Liver (tissue), 3 donors: Measurements from ENCODE around the gene FMO2.

Experiments used
- CTCF ChIP-seq: fragments of 150-350 bp; IDR thresholded peaks from 2 replicates; pipeline ENCODE4 v1.5.1; 2017; ENCODE audit warnings: improper control_type of control experiment, low read depth, low read length; ENCODE audit not compliant: missing input control
- EGR1 ChIP-seq, 2 donors: IDR thresholded peaks; 2 replicates each; pipeline ENCODE4 v1.6.1; 2016 to 2018; ENCODE audit warnings: antibody characterized with exemption in 2 of 2, low read depth in 2 of 2
- GABPA ChIP-seq, 2 donors: IDR thresholded peaks in 1 of 2; conservative IDR thresholded peaks in 1 of 2; 2 replicates each; pipeline ENCODE4 v1.6.1; 2016; ENCODE audit warnings: antibody characterized with exemption in 2 of 2, mild to moderate bottlenecking in 1 of 2, moderate library complexity in 1 of 2
- JUND ChIP-seq, 2 donors: IDR thresholded peaks; 2 replicates each; pipeline ENCODE4 v1.6.1; 2016; ENCODE audit warnings: antibody characterized with exemption in 2 of 2
- MAX ChIP-seq: IDR thresholded peaks from 2 replicates; pipeline ENCODE4 v1.6.1; 2016; ENCODE audit warnings: antibody characterized with exemption
- RAD21 ChIP-seq, 2 donors: IDR thresholded peaks; 2 replicates each; pipeline ENCODE4 v1.6.1; 2016; ENCODE audit warnings: antibody characterized with exemption in 2 of 2, mild to moderate bottlenecking in 2 of 2
- REST ChIP-seq: IDR thresholded peaks from 2 replicates; pipeline ENCODE4 v1.6.1; 2016; ENCODE audit warnings: antibody characterized with exemption, mild to moderate bottlenecking
- TAF1 ChIP-seq: conservative IDR thresholded peaks from 2 replicates; pipeline ENCODE4 v1.6.1; 2016; ENCODE audit warnings: antibody characterized with exemption, mild to moderate bottlenecking
- YY1 ChIP-seq: IDR thresholded peaks from 2 replicates; pipeline ENCODE4 v1.6.1; 2016; ENCODE audit warnings: antibody characterized with exemption, mild to moderate bottlenecking
- TF ChIP-seq, protein P1 (sequence below): IDR thresholded peaks from 2 replicates; pipeline ENCODE4 v1.6.1; 2016; ENCODE audit warnings: antibody characterized with exemption
- TF ChIP-seq, protein P2 (sequence below): IDR thresholded peaks from 2 replicates; pipeline ENCODE4 v1.6.1; 2016; ENCODE audit warnings: antibody characterized with exemption
- donor health status: healthy.
- donor health status: healthy.

GRCh38 chr1:171150156-171150555 is 34.9 kb upstream of the FMO2 start:
- TF ChIP-seq TAF1 = no peak
- TF ChIP-seq CTCF = no peak
- no peak for TF ChIP-seq EGR1 (IDR thresholded peaks at IDR 0.05; ENCODE audit: low read depth in 2 of 2)
- TF ChIP-seq MAX = no peak
- TF ChIP-seq REST = no peak
- no peak for TF ChIP-seq JUND (IDR thresholded peaks at IDR 0.05)
- TF ChIP-seq, protein P1, sequence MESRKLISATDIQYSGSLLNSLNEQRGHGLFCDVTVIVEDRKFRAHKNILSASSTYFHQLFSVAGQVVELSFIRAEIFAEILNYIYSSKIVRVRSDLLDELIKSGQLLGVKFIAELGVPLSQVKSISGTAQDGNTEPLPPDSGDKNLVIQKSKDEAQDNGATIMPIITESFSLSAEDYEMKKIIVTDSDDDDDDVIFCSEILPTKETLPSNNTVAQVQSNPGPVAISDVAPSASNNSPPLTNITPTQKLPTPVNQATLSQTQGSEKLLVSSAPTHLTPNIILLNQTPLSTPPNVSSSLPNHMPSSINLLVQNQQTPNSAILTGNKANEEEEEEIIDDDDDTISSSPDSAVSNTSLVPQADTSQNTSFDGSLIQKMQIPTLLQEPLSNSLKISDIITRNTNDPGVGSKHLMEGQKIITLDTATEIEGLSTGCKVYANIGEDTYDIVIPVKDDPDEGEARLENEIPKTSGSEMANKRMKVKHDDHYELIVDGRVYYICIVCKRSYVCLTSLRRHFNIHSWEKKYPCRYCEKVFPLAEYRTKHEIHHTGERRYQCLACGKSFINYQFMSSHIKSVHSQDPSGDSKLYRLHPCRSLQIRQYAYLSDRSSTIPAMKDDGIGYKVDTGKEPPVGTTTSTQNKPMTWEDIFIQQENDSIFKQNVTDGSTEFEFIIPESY = no peak
- TF ChIP-seq, protein P2, sequence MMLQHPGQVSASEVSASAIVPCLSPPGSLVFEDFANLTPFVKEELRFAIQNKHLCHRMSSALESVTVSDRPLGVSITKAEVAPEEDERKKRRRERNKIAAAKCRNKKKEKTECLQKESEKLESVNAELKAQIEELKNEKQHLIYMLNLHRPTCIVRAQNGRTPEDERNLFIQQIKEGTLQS = no peak
- TF ChIP-seq GABPA (IDR thresholded peaks at IDR 0.05 in 1 of 2, conservative IDR thresholded peaks at IDR 0.05 in 1 of 2) = no peak
- no peak for TF ChIP-seq YY1
- TF ChIP-seq RAD21 (IDR thresholded peaks at IDR 0.05) = no peak
